GM21526 (cell line): ENCODE data around the gene HLX.

Experiments used
- ATAC-seq: cut with Tn5 transposase; IDR thresholded peaks from one replicate; pipeline ENCODE4 v1.9.1; 2021; ENCODE audit warnings: moderate library complexity; ENCODE audit not compliant: unreplicated experiment, low FRiP score

Gene HLX

GRCh38 chr1:220880726-220881506, 1.7 kb downstream of the HLX start:
- no peak for ATAC-seq

GRCh38 chr1:220882061-220882891, 3.0 kb downstream of the HLX start:
- no peak for ATAC-seq

GRCh38 chr1:220884109-220884980, 5.1 kb downstream of the HLX start:
- no peak for ATAC-seq

GRCh38 chr1:220884981-220885918, 6.0 kb downstream of the HLX start:
- ATAC-seq: no peak

GRCh38 chr1:220885971-220886370, 6.7 kb downstream of the HLX start:
- no peak for ATAC-seq

- no peak for ATAC-seq
Measured at GRCh38 chr1:220886470-220887201, 7.4 kb downstream of the HLX start.

- ATAC-seq: no peak
Measured at GRCh38 chr1:220887202-220887519, 7.9 kb downstream of the HLX start.

- no peak for ATAC-seq
Measured at GRCh38 chr1:220887520-220888416, 8.5 kb downstream of the HLX start.

- ATAC-seq: no peak
Measured at GRCh38 chr1:220888417-220888986, 9.3 kb downstream of the HLX start.

GRCh38 chr1:220889333-220889732, 10.1 kb downstream of the HLX start:
- ATAC-seq: no peak

GRCh38 chr1:220889848-220890287, 10.6 kb downstream of the HLX start:
- ATAC-seq: no peak

GRCh38 chr1:220890602-220891001, 11.4 kb downstream of the HLX start:
- no peak for ATAC-seq

- no peak for ATAC-seq
Measured at GRCh38 chr1:220891224-220892085, 12.2 kb downstream of the HLX start.

GRCh38 chr1:220892086-220892376, 12.8 kb downstream of the HLX start:
- no peak for ATAC-seq

- no peak for ATAC-seq
Measured at GRCh38 chr1:220892997-220893700, 13.9 kb downstream of the HLX start.

- no peak for ATAC-seq
Measured at GRCh38 chr1:220893701-220894024, 14.4 kb downstream of the HLX start.
